ENCODE measurements around the gene OGFOD3. TPM values are rescaled to one million over a fixed set of nuclear protein-coding genes. Genes with fewer than 3 reads are reported as not detected.
A peak's percentile ranks its signal among the peaks of the same experiment; 100 is the strongest.
"Not testable (repeated sequence)": the region's sequence is repeated elsewhere in the genome, so short reads cannot be mapped to it uniquely, and the experiment has no call there.

Gene OGFOD3
- total RNA-seq, 2 experiments from 2014 or later: 27.1 to 30.5 TPM

GRCh38 chr17:82373731-82374625 is 44.4 kb downstream of the OGFOD3 start:
- no peaks in the 10 kb centered on the region for H3K36me3 Mint-ChIP-seq
- H3K4me3 Mint-ChIP-seq: no peak overlapping the region
- DNase-seq: no peak
- no peak overlapping the region for H3K27ac Mint-ChIP-seq
- CTCF ChIA-PET: no interaction called here
- H3K4me1 Mint-ChIP-seq: peaks cover 11% of the 10 kb centered on the region
- H3K9me3 Mint-ChIP-seq (ENCODE audit: low read depth): no peaks in the 10 kb centered on the region
- peaks cover 51% of the 10 kb centered on the region for H3K27me3 Mint-ChIP-seq
- ATAC-seq: no peak

GRCh38 chr17:82373072-82373452 is 45.3 kb downstream of the OGFOD3 start:
- H3K36me3 Mint-ChIP-seq; DNase-seq; H3K9me3 Mint-ChIP-seq (ENCODE audit: low read depth); ATAC-seq; H3K4me3 Mint-ChIP-seq; H3K27ac Mint-ChIP-seq: not testable (repeated sequence)
- H3K4me1 Mint-ChIP-seq: peaks cover 11% of the 10 kb centered on the region
- peaks cover 53% of the 10 kb centered on the region for H3K27me3 Mint-ChIP-seq
- CTCF ChIA-PET: interaction anchor here (0.8 kb wide), 1 partner anchor 345 kb away, joined by 4 read pairs; no protein-coding TSS in a partner anchor

GRCh38 chr17:82372249-82373071 is 45.9 kb downstream of the OGFOD3 start:
- H3K36me3 Mint-ChIP-seq: no peaks in the 10 kb centered on the region
- no peak for DNase-seq
- CTCF ChIA-PET: interaction anchor here (0.8 kb wide), 1 partner anchor 345 kb away, joined by 4 read pairs; no protein-coding TSS in a partner anchor
- H3K4me1 Mint-ChIP-seq: peaks cover 11% of the 10 kb centered on the region
- no peak for ATAC-seq
- H3K9me3 Mint-ChIP-seq (ENCODE audit: low read depth): no peaks in the 10 kb centered on the region
- H3K27ac Mint-ChIP-seq: no peak overlapping the region
- H3K4me3 Mint-ChIP-seq: no peak overlapping the region
- peaks cover 59% of the 10 kb centered on the region for H3K27me3 Mint-ChIP-seq

DNA sequence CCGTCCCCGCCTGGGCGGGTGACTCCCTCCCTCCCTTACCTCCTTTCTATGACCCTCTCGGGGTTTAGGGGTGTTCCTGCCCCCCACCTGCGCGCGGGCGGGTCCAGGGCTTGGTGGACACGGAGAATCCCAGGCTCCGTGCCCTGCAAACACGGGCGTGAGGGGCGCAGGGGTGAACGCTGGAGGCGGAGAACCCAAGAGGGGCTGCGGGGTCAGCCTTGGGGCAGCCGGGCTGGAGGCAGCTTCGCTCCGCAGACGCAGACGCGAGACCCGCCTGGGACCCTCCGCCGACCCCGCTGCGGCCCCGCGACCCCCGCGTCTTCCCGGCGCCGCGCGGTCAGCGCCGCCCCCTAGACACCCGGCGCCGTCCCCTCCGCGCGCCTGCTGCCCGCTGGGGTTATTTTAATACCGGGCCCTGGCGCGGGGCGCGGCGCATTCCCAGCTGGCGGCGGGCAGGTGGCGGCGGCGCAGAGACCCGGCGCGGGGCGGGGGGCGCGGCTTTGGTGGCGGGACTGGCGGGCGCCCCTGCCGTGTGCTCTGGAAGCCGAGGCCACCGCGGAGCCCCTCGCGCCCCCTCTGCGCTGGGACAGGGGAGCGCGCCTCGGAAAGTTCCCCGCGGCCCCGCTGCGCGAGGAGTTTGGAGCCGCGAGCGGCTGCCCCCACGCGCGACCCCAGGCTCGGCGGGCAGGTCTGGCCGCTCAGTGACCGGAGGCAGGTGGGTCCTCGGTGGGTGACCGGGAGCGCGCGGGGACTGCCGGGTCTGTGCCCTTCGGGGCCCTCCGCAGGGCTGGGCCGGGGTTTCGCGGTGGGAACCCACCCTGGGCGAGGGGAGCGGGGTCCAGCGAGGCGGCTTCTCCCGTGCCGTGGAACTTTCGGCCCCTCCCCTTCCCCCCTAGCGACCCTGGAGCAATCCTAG is 46.8 kb downstream of the OGFOD3 start, which contains the start of gene UTS2R:
UTS2R (plus strand) TSS at position 433 of the 916 bp plus-strand sequence. CDS start 2,560 bp downstream, outside the sequence.
- Mint-ChIP-seq H3K4me3 (peak within 1 kb of the TSS; percentile 54), H3K27me3 (peaks cover 64% of the 10 kb centered on the region), H3K9me3 (ENCODE audit: low read depth) (no peaks in the 10 kb centered on the region), H3K27ac (no peak within 1 kb of the TSS), H3K36me3 (no peaks in the 10 kb centered on the region), H3K4me1 (peaks cover 11% of the 10 kb centered on the region)
- CTCF ChIA-PET: interaction anchor here (1.1 to 2.1 kb wide), 5 partner anchors 21 to 74 kb away, joined by 3 to 8 read pairs (median 3); no protein-coding TSS in a partner anchor
- DNase-seq (no peak), ATAC-seq (no peak)

DNA sequence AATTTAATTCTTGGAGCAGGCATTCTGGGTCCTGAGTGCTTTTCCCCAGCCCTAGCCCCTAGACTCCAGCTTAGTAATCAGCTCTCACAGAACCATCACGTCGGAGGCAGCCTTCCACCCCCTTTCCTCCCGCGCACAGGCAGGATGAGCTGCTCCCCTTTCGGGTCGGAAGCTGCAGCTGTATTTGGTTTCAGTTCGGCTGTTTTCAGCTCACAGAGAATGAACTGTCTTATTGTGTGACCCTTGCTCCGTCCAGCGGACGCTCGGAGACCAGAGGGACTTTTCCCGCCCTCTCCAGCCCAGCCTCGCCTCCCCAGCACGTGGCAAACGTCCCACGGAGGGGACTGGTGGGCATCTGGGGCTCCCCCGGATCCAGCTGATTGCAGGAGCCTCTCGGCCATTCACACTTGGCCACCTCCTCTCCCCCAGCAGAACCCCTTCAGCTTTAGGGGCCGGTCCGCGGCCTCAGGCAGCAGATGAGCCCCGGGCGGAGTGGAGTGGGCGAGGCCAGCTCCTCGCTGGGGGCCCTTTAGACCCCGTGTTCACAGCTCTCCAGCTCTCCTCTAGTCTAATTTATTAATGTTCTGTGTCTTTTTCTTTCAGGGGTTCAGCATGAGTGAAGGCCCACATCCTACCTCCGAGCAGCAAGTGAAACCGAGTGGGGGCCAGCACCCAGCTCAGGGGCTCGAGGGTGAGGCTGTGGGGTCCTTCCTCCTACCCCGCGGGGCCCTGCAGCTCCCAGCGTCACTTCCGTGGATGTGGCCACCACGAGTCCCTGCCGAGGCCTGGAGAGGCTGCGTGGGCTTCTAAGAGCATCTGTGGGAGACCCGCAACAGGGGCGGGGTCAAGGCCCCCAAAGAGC is 47.7 kb downstream of the OGFOD3 start:
- Mint-ChIP-seq H3K4me1 (peaks cover 11% of the 10 kb centered on the region), H3K27me3 (peaks cover 61% of the 10 kb centered on the region), H3K9me3 (ENCODE audit: low read depth) (no peaks in the 10 kb centered on the region), H3K4me3 (peak overlapping the region; percentile 54), H3K36me3 (no peaks in the 10 kb centered on the region), H3K27ac (no peak overlapping the region)
- ATAC-seq (peak; percentile 48), DNase-seq (no peak)
- CTCF ChIA-PET: interaction anchor here (0.5 to 2.1 kb wide), 9 partner anchors 21 to 183 kb away, joined by 3 to 8 read pairs (median 3); no protein-coding TSS in a partner anchor

DNA sequence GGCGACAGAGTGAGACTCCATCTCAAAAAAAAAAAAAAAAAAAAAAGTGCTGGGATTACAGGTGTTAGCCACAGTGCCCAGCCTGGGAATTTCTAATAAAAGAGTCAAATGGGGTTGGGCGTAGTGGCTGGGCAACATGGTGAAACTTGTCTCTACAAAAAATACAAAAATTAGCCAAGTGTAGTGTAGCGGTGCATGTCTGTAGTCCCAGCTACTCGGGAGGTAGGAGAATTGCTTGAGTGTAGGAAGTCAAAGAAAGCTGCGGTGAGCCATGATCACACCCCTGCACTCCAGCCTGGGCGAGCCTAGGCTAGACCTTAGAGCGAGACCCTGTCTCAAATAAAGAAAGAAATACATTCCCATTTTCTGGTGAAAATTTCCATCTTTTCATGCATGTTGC is 49.2 kb downstream of the OGFOD3 start:
- Mint-ChIP-seq H3K27ac (no peak overlapping the region), H3K9me3 (ENCODE audit: low read depth) (no peaks in the 10 kb centered on the region), H3K27me3 (peaks cover 58% of the 10 kb centered on the region), H3K4me1 (peaks cover 11% of the 10 kb centered on the region), H3K4me3 (no peak overlapping the region), H3K36me3 (no peaks in the 10 kb centered on the region)
- no peak for DNase-seq
- CTCF ChIA-PET: interaction anchor here (1.2 to 2.1 kb wide), 2 partner anchors 19 to 184 kb away, joined by 3 to 8 read pairs; no protein-coding TSS in a partner anchor
- no peak for ATAC-seq

GRCh38 chr17:82367724-82368524 is 50.5 kb downstream of the OGFOD3 start:
- CTCF ChIA-PET: interaction anchor here (1.0 kb wide), 1 partner anchor 37 kb away, joined by 4 read pairs; no protein-coding TSS in a partner anchor
- Mint-ChIP-seq H3K9me3 (ENCODE audit: low read depth) (no peaks in the 10 kb centered on the region), H3K4me3 (no peak overlapping the region), H3K4me1 (peaks cover 10% of the 10 kb centered on the region), H3K27me3 (peaks cover 50% of the 10 kb centered on the region), H3K36me3 (no peaks in the 10 kb centered on the region), H3K27ac (no peak overlapping the region)
- DNase-seq (no peak), ATAC-seq (no peak)

GRCh38 chr17:82366749-82367148 is 51.6 kb downstream of the OGFOD3 start:
- CTCF ChIA-PET: interaction anchor here (0.7 to 2.0 kb wide), 4 partner anchors 14 to 228 kb away, joined by 3 to 7 read pairs (median 4); no protein-coding TSS in a partner anchor
- peaks cover 42% of the 10 kb centered on the region for H3K27me3 Mint-ChIP-seq
- no peaks in the 10 kb centered on the region for H3K9me3 Mint-ChIP-seq (ENCODE audit: low read depth)
- H3K4me1 Mint-ChIP-seq: peaks cover 10% of the 10 kb centered on the region
- H3K4me3 Mint-ChIP-seq: no peak overlapping the region
- H3K27ac Mint-ChIP-seq: no peak overlapping the region
- H3K36me3 Mint-ChIP-seq: no peaks in the 10 kb centered on the region
- DNase-seq: no peak
- no peak for ATAC-seq

DNA sequence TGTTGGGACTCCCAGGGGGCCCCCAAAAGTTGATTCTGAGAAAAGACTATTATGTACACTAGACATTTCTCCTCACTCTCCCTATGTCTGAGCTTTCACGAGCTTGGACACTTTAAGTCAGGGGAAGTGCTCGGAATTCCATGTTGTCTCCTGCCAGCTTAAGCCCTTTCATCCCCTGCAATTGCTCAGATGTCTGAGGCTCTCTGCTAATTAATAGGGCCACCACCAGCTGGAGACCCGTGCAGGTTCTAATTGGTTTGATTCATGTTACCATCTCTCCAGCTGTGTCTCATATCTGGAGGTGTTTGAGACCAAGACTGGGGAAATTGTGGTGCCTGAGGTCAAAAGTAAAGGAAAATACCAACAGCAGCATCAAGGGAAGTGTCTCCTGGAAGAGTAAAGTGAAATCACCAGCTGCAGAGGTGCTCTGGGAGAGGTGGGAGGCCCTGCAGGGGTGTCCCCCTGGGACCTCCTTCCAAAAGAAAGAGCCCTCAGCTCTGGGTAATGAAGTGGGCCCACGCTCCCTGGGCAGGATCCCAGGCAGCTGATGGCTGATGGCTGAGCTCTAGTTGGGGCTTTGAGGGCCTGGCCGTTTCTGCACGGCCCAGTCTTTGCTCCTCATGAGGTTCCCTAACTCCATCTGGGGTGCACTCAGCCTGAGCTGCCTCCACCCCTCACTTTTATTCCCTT is 52.6 kb downstream of the OGFOD3 start:
- H3K36me3 Mint-ChIP-seq: no peaks in the 10 kb centered on the region
- peaks cover 36% of the 10 kb centered on the region for H3K27me3 Mint-ChIP-seq
- peaks cover 4% of the 10 kb centered on the region for H3K4me1 Mint-ChIP-seq
- H3K27ac Mint-ChIP-seq: no peak overlapping the region
- H3K9me3 Mint-ChIP-seq (ENCODE audit: low read depth): no peaks in the 10 kb centered on the region
- no peak for ATAC-seq
- H3K4me3 Mint-ChIP-seq: no peak overlapping the region
- no peak for DNase-seq
- CTCF ChIA-PET: interaction anchor here (2.0 kb wide), 1 partner anchor 13 kb away, joined by 7 read pairs; no protein-coding TSS in a partner anchor

DNA sequence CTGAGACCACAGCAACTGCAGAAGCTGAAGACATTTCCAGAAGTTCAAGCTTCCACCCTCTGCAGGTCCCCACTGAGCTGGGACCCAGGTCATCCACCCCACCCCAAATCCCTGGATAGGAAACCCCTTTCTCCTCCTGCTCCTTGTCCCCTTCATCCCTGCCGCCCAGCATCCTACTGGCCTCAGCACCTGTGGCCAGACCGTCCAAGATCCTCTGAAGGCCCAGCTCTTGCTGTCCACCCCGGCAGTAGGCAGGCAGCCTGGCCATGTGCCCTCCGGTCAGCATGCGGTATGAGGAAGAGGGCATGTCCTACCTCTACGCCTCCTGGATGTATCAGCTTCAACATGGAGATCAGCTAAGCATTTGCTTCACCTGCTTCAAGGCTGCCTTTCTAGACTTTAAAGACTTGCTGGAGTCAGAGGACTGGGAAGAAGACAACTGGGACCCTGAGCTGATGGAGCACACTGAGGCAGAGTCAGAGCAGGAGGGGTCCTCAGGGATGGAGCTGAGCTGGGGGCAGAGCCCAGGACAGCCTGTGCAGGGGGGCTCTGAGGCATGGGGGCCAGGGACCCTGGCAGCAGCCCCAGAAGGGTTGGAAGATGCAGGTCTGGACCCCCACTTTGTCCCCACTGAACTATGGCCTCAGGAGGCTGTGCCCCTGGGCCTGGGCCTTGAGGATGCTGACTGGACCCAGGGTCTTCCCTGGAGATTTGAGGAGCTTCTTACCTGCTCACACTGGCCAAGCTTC is 56.3 kb downstream of the OGFOD3 start:
- H3K27me3 Mint-ChIP-seq: peaks cover 18% of the 10 kb centered on the region
- ATAC-seq (peak; percentile 9), DNase-seq (no peak)
- no peaks in the 10 kb centered on the region for H3K36me3 Mint-ChIP-seq
- H3K9me3 Mint-ChIP-seq (ENCODE audit: low read depth): no peaks in the 10 kb centered on the region
- peaks cover 7% of the 10 kb centered on the region for H3K4me1 Mint-ChIP-seq
- H3K4me3 Mint-ChIP-seq: no peak overlapping the region
- CTCF ChIA-PET: interaction anchor here (1.3 kb wide), 1 partner anchor 9 kb away, joined by 4 read pairs; no protein-coding TSS in a partner anchor
- H3K27ac Mint-ChIP-seq: no peak overlapping the region

Data from activated CD8-positive, alpha-beta memory T cell treated with anti-CD3 and anti-CD28 coated beads, Interleukin-2, amount 10 ng/mL, durations not matched to agents 7 days and 5 days (primary cell).